Mesenchymal stem cell (in vitro differentiated cells and primary cell): ENCODE measurements around the gene GNG7.
A peak's percentile ranks its signal among the peaks of the same experiment; 100 is the strongest.

Experiments used
- DNase-seq: peaks from one replicate; pipeline ENCODE4 v3.0.0-alpha.2; 2013
- H2AFZ ChIP-seq: one replicate; pipeline ENCODE4 v1.6.1; 2013; ENCODE audit warnings: low read depth, mild to moderate bottlenecking, control low read depth, inconsistent platforms, low read length, moderate library complexity
- H2AK5ac ChIP-seq: 2 replicates; pipeline ENCODE4 v1.6.1; 2013; ENCODE audit warnings: low read length, moderate library complexity, mild to moderate bottlenecking, inconsistent platforms; ENCODE audit not compliant: severe bottlenecking
- H2BK120ac ChIP-seq: one replicate; pipeline ENCODE4 v1.6.1; 2013; ENCODE audit warnings: low read depth, mild to moderate bottlenecking, inconsistent platforms, low read length, moderate library complexity
- H2BK12ac ChIP-seq, 2 experiments: one replicate each; pipeline ENCODE4 v1.6.1; 2013; ENCODE audit warnings: inconsistent platforms in 2 of 2, low read length in 2 of 2, mild to moderate bottlenecking in 2 of 2, moderate library complexity in 2 of 2, control low read depth in 1 of 2
- H2BK15ac ChIP-seq: one replicate; pipeline ENCODE4 v1.6.1; 2013; ENCODE audit warnings: mild to moderate bottlenecking, low read depth, inconsistent platforms; ENCODE audit not compliant: poor library complexity, severe bottlenecking
- H2BK5ac ChIP-seq: 2 replicates; pipeline ENCODE4 v1.6.1; 2013; ENCODE audit warnings: low read depth, mild to moderate bottlenecking, low read length, control low read depth, inconsistent platforms; ENCODE audit not compliant: poor library complexity, severe bottlenecking
- H3K14ac ChIP-seq, 2 experiments: one replicate each; pipeline ENCODE4 v1.6.1; 2013; ENCODE audit warnings: inconsistent platforms in 2 of 2, low read length in 2 of 2, control low read depth in 1 of 2, mild to moderate bottlenecking in 1 of 2, moderate library complexity in 1 of 2
- H3K18ac ChIP-seq, 2 experiments: one replicate each; pipeline ENCODE4 v1.6.1; 2013; ENCODE audit warnings: inconsistent platforms in 2 of 2, low read length in 2 of 2, control low read depth in 1 of 2, low read depth in 1 of 2, mild to moderate bottlenecking in 1 of 2
- H3K23ac ChIP-seq, 2 experiments: one replicate each; pipeline ENCODE4 v1.6.1; 2013; ENCODE audit warnings: inconsistent platforms in 2 of 2, low read length in 2 of 2, mild to moderate bottlenecking in 2 of 2, moderate library complexity in 2 of 2, control low read depth in 1 of 2
- H3K27ac ChIP-seq: 2 replicates; pipeline ENCODE4 v1.5.1; 2013; ENCODE audit warnings: mild to moderate bottlenecking, moderate library complexity, low read length, control low read depth, inconsistent platforms; ENCODE audit not compliant: poor library complexity, severe bottlenecking
- H3K27me3 ChIP-seq, 2 experiments: 2 replicates each; pipeline versions ENCODE4 v1.6.1 to v1.7.0; 2013; ENCODE audit warnings: low read length in 2 of 2, mild to moderate bottlenecking in 2 of 2, moderate library complexity in 2 of 2, control low read depth in 1 of 2, inconsistent platforms in 1 of 2; ENCODE audit not compliant: control insufficient read depth in 1 of 2, insufficient read depth in 1 of 2
- H3K36me3 ChIP-seq, 2 experiments: 2 replicates each; pipeline versions ENCODE4 v1.6.1 to v1.7.0; 2013; ENCODE audit warnings: low read length in 2 of 2, control low read depth in 1 of 2, inconsistent platforms in 1 of 2, low read depth in 1 of 2, mild to moderate bottlenecking in 1 of 2; ENCODE audit not compliant: insufficient read depth in 2 of 2, control insufficient read depth in 1 of 2
- H3K4ac ChIP-seq, 2 experiments: one replicate each; pipeline ENCODE4 v1.6.1; 2013; ENCODE audit warnings: inconsistent platforms in 2 of 2, low read length in 2 of 2, mild to moderate bottlenecking in 2 of 2, moderate library complexity in 2 of 2, control low read depth in 1 of 2, low read depth in 1 of 2
- H3K4me1 ChIP-seq: 2 replicates; pipeline ENCODE4 v1.6.1; 2013; ENCODE audit warnings: low read depth, low read length, control low read depth; ENCODE audit not compliant: control insufficient read depth, insufficient read depth
- H3K4me2 ChIP-seq: 2 replicates; pipeline ENCODE4 v1.6.1; 2013; ENCODE audit warnings: low read length, mild to moderate bottlenecking, inconsistent platforms; ENCODE audit not compliant: poor library complexity, severe bottlenecking
- H3K4me3 ChIP-seq, 2 experiments: 2 replicates each; pipeline versions ENCODE4 v1.5.1 to v1.7.0; 2013; ENCODE audit warnings: low read length in 2 of 2, mild to moderate bottlenecking in 2 of 2, control low read depth in 1 of 2, low read depth in 1 of 2; ENCODE audit not compliant: insufficient read depth in 1 of 2
- H3K79me1 ChIP-seq: replicated peaks from 2 replicates; pipeline ENCODE4 v1.6.1; 2013; ENCODE audit warnings: mild to moderate bottlenecking, control low read depth, low read length, inconsistent platforms; ENCODE audit not compliant: poor library complexity, severe bottlenecking
- H3K9ac ChIP-seq: 2 replicates; pipeline ENCODE4 v1.7.0; 2013; ENCODE audit warnings: mild to moderate bottlenecking, low read length, moderate library complexity
- H3K9me3 ChIP-seq: 2 replicates; pipeline ENCODE4 v1.7.0; 2013; ENCODE audit warnings: mild to moderate bottlenecking, low read length; ENCODE audit not compliant: control insufficient read depth
- H4K8ac ChIP-seq: one replicate; pipeline ENCODE4 v1.6.1; 2013; ENCODE audit warnings: inconsistent platforms, mild to moderate bottlenecking, low read length, moderate library complexity
- H4K91ac ChIP-seq: one replicate; pipeline ENCODE4 v1.6.1; 2013; ENCODE audit warnings: mild to moderate bottlenecking, low read length, inconsistent platforms
- WGBS: methylation state at CpG from one replicate; pipeline ENCODE4 v1.1.7; 2013; ENCODE audit warnings: mixed read lengths; 5-methylcytosine and 5-hydroxymethylcytosine counted together

The GNG7 gene

DNA sequence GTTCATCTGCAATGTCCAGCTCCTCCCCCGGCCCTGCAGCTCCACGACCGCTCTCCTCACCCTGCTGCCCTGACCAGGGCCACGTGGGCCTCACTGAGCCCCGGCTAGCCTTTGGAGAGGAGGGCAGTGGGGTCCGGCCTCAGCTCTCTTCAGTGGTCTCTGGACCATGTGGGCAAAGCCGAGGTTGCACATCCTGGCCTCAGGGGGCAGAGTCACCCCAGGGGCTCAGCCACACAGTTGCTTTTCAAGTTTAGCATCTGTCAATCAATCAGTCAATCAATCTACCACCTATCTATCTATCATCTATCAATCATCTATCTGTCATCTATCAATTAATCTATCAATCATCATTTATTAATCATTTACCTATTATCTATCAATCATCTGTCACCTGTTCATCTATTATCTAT is 21.7 kb upstream of the GNG7 start:
- no peak overlapping the region for H3K14ac ChIP-seq
- H3K4me1 ChIP-seq = peaks cover 34% of the 10 kb centered on the region
- no peak overlapping the region for H3K23ac ChIP-seq
- H3K27ac ChIP-seq = no peak overlapping the region
- no peak overlapping the region for H4K91ac ChIP-seq
- no peaks in the 10 kb centered on the region for H3K36me3 ChIP-seq
- H2BK15ac ChIP-seq = no peak overlapping the region
- no peak overlapping the region for H4K8ac ChIP-seq
- peaks cover 22 to 59% of the 10 kb centered on the region in 2 experiments for H3K27me3 ChIP-seq
- no peak overlapping the region for H2AK5ac ChIP-seq
- H3K9me3 ChIP-seq = no peaks in the 10 kb centered on the region
- no peak overlapping the region for H3K4me3 ChIP-seq
- H2AFZ ChIP-seq = no peak overlapping the region
- H3K18ac ChIP-seq = peak overlapping the region in 1 of 2 experiments; percentile 38
- H2BK5ac ChIP-seq = no peak overlapping the region
- DNase-seq = no peak
- H2BK120ac ChIP-seq = no peak overlapping the region
- whole genome bisulfite sequencing = 77% methylated on average over 7 of the region's 7 CpGs
- no peak overlapping the region for H3K4me2 ChIP-seq
- H2BK12ac ChIP-seq = peak overlapping the region in 1 of 2 experiments; percentile 45
- H3K4ac ChIP-seq = no peak overlapping the region
- H3K79me1 ChIP-seq = no peaks in the 10 kb centered on the region
- H3K9ac ChIP-seq = no peak overlapping the region

DNA sequence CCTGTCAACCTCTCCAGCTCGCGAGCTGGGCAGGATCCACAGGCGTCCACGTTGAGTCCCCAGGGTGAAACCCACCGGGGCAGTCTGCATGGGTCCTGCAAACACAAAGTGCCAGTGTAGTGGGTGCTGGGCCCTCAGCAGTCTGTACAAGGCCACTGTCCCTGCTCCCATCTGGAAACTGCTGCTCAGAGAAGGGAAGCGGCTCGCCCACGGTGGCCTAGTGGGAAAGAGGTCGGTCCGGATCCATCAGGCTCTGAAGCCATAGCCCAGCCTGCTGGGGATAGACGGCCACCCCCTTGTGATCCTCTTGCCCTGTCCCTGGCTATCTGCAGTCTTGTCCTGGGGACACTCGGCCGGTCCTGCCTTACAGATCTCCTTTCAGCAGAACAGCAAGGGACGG is 21.3 kb upstream of the GNG7 start:
- DNase-seq = no peak
- Histone ChIP-seq H3K4ac (no peak overlapping the region), H2AFZ (no peak overlapping the region), H2AK5ac (no peak overlapping the region), H3K36me3 (no peaks in the 10 kb centered on the region), H2BK12ac (no peak overlapping the region), H3K18ac (peak overlapping the region; percentile 35 to 38), H2BK15ac (peak overlapping the region; percentile 46), H3K9me3 (no peaks in the 10 kb centered on the region), H3K9ac (peak overlapping the region; percentile 81), H3K27me3 (peaks cover 19 to 62% of the 10 kb centered on the region in 2 experiments), H4K8ac (no peak overlapping the region), H3K4me1 (peaks cover 34% of the 10 kb centered on the region), H3K14ac (no peak overlapping the region), H3K23ac (no peak overlapping the region), H3K4me3 (no peak overlapping the region), H2BK5ac (no peak overlapping the region), H3K79me1 (no peaks in the 10 kb centered on the region), H3K4me2 (no peak overlapping the region), H3K27ac (no peak overlapping the region), H4K91ac (no peak overlapping the region), H2BK120ac (no peak overlapping the region)
- 87% methylated on average over 14 of the region's 14 CpGs for WGBS

- H2BK120ac ChIP-seq = no peak overlapping the region
- no peak overlapping the region for H3K4me3 ChIP-seq
- no peaks in the 10 kb centered on the region for H3K79me1 ChIP-seq
- no peak overlapping the region for H2BK12ac ChIP-seq
- H4K8ac ChIP-seq = no peak overlapping the region
- H2AFZ ChIP-seq = no peak overlapping the region
- no peak overlapping the region for H2AK5ac ChIP-seq
- peaks cover 16 to 62% of the 10 kb centered on the region in 2 experiments for H3K27me3 ChIP-seq
- H3K36me3 ChIP-seq = no peaks in the 10 kb centered on the region
- H3K4me1 ChIP-seq = peaks cover 34% of the 10 kb centered on the region
- H3K9me3 ChIP-seq = no peaks in the 10 kb centered on the region
- 86% methylated on average over 13 of the region's 13 CpGs for WGBS
- no peak overlapping the region for H3K14ac ChIP-seq
- no peak overlapping the region for H4K91ac ChIP-seq
- no peak overlapping the region for H3K4ac ChIP-seq
- H3K18ac ChIP-seq = peak overlapping the region; percentile 35 to 38
- H2BK15ac ChIP-seq = peak overlapping the region; percentile 46
- H3K23ac ChIP-seq = no peak overlapping the region
- H3K27ac ChIP-seq = no peak overlapping the region
- peak overlapping the region; percentile 18 for H3K4me2 ChIP-seq
- no peak overlapping the region for H2BK5ac ChIP-seq
- no peak for DNase-seq
- peak overlapping the region; percentile 81 for H3K9ac ChIP-seq
Observed at GRCh38 chr19:2723345-2723715, 20.8 kb upstream of the GNG7 start.

DNA sequence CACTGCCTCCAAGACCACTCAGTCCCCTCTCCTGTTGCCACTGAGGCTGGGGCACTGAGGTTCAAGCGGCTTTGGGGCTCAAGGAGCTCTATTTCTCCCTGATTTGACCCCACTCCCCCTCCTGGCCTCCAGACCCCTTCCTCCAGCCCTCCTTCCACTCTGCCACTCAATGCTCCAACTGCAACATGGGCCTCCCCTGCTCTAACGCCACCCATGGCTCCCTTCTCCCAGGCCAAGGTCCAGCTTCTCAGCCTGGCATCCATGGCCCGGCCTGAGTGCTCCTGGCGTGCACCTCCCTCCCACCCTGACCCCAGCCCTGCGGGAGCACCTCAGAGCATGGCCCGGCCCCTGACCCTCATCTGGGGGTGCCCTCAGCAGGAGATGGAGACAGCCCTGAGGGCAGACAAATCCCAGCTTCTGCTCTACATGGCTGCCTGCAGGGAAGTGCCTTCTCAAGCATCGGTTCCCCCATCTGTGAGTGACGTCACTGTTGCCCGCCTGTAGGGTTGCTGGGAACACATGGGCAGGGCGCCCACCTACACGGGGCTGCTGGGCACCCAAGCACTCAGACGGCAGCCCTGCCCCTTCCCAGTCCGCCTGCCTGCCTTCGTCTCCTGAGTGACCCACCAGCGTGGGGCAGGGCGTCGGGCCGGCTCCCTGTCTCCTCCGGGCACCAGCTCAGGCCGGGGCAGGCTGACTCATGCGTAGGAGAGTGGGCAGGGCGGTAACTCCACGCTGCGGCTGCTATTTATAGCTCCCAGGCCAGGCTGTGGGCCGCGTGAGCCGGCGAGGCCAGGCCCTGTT is 20.2 kb upstream of the GNG7 start:
- H3K4ac ChIP-seq = no peak overlapping the region
- DNase-seq = peak; percentile 77
- H4K91ac ChIP-seq = no peak overlapping the region
- H2AFZ ChIP-seq = no peak overlapping the region
- 64% methylated on average over 28 of the region's 28 CpGs for WGBS
- H3K9me3 ChIP-seq = no peaks in the 10 kb centered on the region
- peak overlapping the region; percentile 18 for H3K4me2 ChIP-seq
- H3K4me1 ChIP-seq = peaks cover 34% of the 10 kb centered on the region
- peak overlapping the region in 1 of 2 experiments; percentile 25 for H2BK12ac ChIP-seq
- H2BK15ac ChIP-seq = no peak overlapping the region
- H3K4me3 ChIP-seq = no peak overlapping the region
- H2AK5ac ChIP-seq = no peak overlapping the region
- no peak overlapping the region for H3K14ac ChIP-seq
- H3K27ac ChIP-seq = no peak overlapping the region
- H2BK120ac ChIP-seq = no peak overlapping the region
- H3K36me3 ChIP-seq = no peaks in the 10 kb centered on the region
- H3K27me3 ChIP-seq = peaks cover 13 to 59% of the 10 kb centered on the region in 2 experiments
- H3K23ac ChIP-seq = no peak overlapping the region
- H4K8ac ChIP-seq = no peak overlapping the region
- no peak overlapping the region for H2BK5ac ChIP-seq
- peak overlapping the region; percentile 81 for H3K9ac ChIP-seq
- no peaks in the 10 kb centered on the region for H3K79me1 ChIP-seq
- H3K18ac ChIP-seq = peak overlapping the region in 1 of 2 experiments; percentile 32
